ENCODE results near the gene TFIP11.

Gene TFIP11

GRCh38 chr22:26499188-26499703 lies 13.0 kb downstream of the TFIP11 start:
- Histone ChIP-seq H3K36me3 (ENCODE audit: control insufficient read depth, low read depth, low read length) (peaks cover 79% of the 10 kb centered on the region), H3K9me3 (ENCODE audit: control insufficient read depth, low read depth, low read length) (no peaks in the 10 kb centered on the region), H3K4me1 (ENCODE audit: control insufficient read depth, low read depth, low read length) (peaks cover 5% of the 10 kb centered on the region), H3K27me3 (ENCODE audit: control insufficient read depth, insufficient read depth, low read length) (no peaks in the 10 kb centered on the region), H3K4me3 (ENCODE audit: low read length) (no peak overlapping the region), H3K27ac (ENCODE audit: low read length) (no peak overlapping the region), H3K9ac (ENCODE audit: low read length) (no peak overlapping the region)

- H3K4me3 ChIP-seq (ENCODE audit: low read length), result no peak overlapping the region
- H3K9me3 ChIP-seq (ENCODE audit: control insufficient read depth, low read depth, low read length), result no peaks in the 10 kb centered on the region
- H3K36me3 ChIP-seq (ENCODE audit: control insufficient read depth, low read depth, low read length), result peaks cover 81% of the 10 kb centered on the region
- H3K9ac ChIP-seq (ENCODE audit: low read length), result no peak overlapping the region
- H3K27ac ChIP-seq (ENCODE audit: low read length), result no peak overlapping the region
- no peaks in the 10 kb centered on the region for H3K27me3 ChIP-seq (ENCODE audit: control insufficient read depth, insufficient read depth, low read length)
- no peaks in the 10 kb centered on the region for H3K4me1 ChIP-seq (ENCODE audit: control insufficient read depth, low read depth, low read length)
These were observed 15.8 kb downstream of the TFIP11 start for GRCh38 chr22:26496456-26496855.

DNA sequence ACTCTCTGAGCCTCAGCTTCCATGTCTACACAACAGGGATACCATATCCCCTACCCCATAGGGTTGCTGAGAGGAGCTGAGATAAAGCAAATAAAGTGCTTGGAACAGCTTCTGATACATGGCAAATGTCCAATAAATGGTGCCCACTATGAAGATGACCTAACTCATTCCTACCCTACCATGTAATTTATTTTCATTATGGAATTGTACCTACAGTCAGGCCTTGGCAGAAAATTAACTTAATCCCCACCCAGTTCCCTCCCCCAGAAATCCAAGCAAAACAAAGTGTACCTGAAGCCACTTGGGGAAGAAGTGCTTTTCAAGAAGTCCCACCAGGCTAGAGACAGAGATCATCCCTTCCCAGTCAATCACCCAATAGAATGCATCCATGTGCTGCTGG lies 17.8 kb downstream of the TFIP11 start:
- Histone ChIP-seq H3K4me1 (ENCODE audit: control insufficient read depth, low read depth, low read length) (no peaks in the 10 kb centered on the region), H3K36me3 (ENCODE audit: control insufficient read depth, low read depth, low read length) (peaks cover 81% of the 10 kb centered on the region), H3K4me3 (ENCODE audit: low read length) (no peak overlapping the region), H3K27ac (ENCODE audit: low read length) (no peak overlapping the region), H3K9me3 (ENCODE audit: control insufficient read depth, low read depth, low read length) (no peaks in the 10 kb centered on the region), H3K9ac (ENCODE audit: low read length) (no peak overlapping the region), H3K27me3 (ENCODE audit: control insufficient read depth, insufficient read depth, low read length) (no peaks in the 10 kb centered on the region)

- H3K4me1 ChIP-seq (ENCODE audit: control insufficient read depth, low read depth, low read length), result no peaks in the 10 kb centered on the region
- H3K9ac ChIP-seq (ENCODE audit: low read length), result no peak overlapping the region
These were observed 20.1 kb downstream of the TFIP11 start for GRCh38 chr22:26492220-26492619.

DNA sequence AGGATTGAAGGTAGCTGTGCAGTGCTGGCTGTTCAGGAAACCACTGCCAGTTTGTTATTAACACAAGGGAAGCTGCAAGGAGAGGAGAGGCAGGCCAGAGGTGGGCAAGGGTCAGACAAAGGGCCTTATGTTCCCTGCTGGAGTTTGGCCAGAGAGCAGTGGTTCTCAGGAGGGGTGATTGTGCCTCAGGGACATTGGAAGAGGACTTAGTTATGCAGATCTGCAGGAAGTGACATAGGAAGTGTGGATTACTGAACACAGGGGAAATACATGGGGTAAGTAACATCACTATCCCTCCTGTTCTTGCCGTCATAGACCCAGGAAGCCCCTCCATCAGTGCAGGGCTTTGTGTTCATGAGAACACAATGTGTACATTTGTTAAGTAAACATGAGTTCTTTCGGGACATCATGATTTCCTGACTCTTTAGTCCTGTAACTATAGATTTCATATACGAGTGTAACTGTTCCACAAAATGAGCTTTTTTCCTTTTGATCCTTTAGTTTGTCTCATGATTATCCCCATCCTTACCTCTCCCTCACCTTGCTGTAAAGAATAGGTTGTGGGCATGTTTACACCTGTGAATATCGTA lies 22.7 kb downstream of the TFIP11 start:
- H3K36me3 ChIP-seq (ENCODE audit: control insufficient read depth, low read depth, low read length), result peaks cover 69% of the 10 kb centered on the region
- no peak overlapping the region for H3K27ac ChIP-seq (ENCODE audit: low read length)
- no peaks in the 10 kb centered on the region for H3K9me3 ChIP-seq (ENCODE audit: control insufficient read depth, low read depth, low read length)
- H3K4me1 ChIP-seq (ENCODE audit: control insufficient read depth, low read depth, low read length), result peaks cover under 1% of the 10 kb centered on the region
- no peak overlapping the region for H3K4me3 ChIP-seq (ENCODE audit: low read length)
- no peak overlapping the region for H3K9ac ChIP-seq (ENCODE audit: low read length)
- no peaks in the 10 kb centered on the region for H3K27me3 ChIP-seq (ENCODE audit: control insufficient read depth, insufficient read depth, low read length)

More at GRCh38 chr22:26492220-26492619, 20.1 kb downstream of the TFIP11 start:
- no peaks in the 10 kb centered on the region for H3K27me3 ChIP-seq (ENCODE audit: control insufficient read depth, insufficient read depth, low read length)
- no peak overlapping the region for H3K27ac ChIP-seq (ENCODE audit: low read length)
- no peak overlapping the region for H3K4me3 ChIP-seq (ENCODE audit: low read length)
- H3K9me3 ChIP-seq (ENCODE audit: control insufficient read depth, low read depth, low read length), result no peaks in the 10 kb centered on the region
- H3K36me3 ChIP-seq (ENCODE audit: control insufficient read depth, low read depth, low read length), result peaks cover 88% of the 10 kb centered on the region

- no peaks in the 10 kb centered on the region for H3K9me3 ChIP-seq (ENCODE audit: control insufficient read depth, low read depth, low read length)
- H3K27ac ChIP-seq (ENCODE audit: low read length), result no peak overlapping the region
- H3K27me3 ChIP-seq (ENCODE audit: control insufficient read depth, insufficient read depth, low read length), result no peaks in the 10 kb centered on the region
- H3K9ac ChIP-seq (ENCODE audit: low read length), result no peak overlapping the region
- H3K4me1 ChIP-seq (ENCODE audit: control insufficient read depth, low read depth, low read length), result peaks cover 5% of the 10 kb centered on the region
- H3K36me3 ChIP-seq (ENCODE audit: control insufficient read depth, low read depth, low read length), result peaks cover 54% of the 10 kb centered on the region
- H3K4me3 ChIP-seq (ENCODE audit: low read length), result no peak overlapping the region
These were observed 24.3 kb downstream of the TFIP11 start for GRCh38 chr22:26487996-26488395.

GRCh38 chr22:26486394-26486793 lies 25.9 kb downstream of the TFIP11 start:
- Histone ChIP-seq H3K36me3 (ENCODE audit: control insufficient read depth, low read depth, low read length) (peaks cover 38% of the 10 kb centered on the region), H3K27ac (ENCODE audit: low read length) (no peak overlapping the region), H3K9ac (ENCODE audit: low read length) (no peak overlapping the region)

GRCh38 chr22:26485806-26486390 lies 26.4 kb downstream of the TFIP11 start:
- Histone ChIP-seq H3K4me3 (ENCODE audit: low read length) (no peak overlapping the region), H3K36me3 (ENCODE audit: control insufficient read depth, low read depth, low read length) (peaks cover 33% of the 10 kb centered on the region), H3K4me1 (ENCODE audit: control insufficient read depth, low read depth, low read length) (peaks cover 16% of the 10 kb centered on the region), H3K9ac (ENCODE audit: low read length) (no peak overlapping the region), H3K27ac (ENCODE audit: low read length) (no peak overlapping the region), H3K27me3 (ENCODE audit: control insufficient read depth, insufficient read depth, low read length) (no peaks in the 10 kb centered on the region), H3K9me3 (ENCODE audit: control insufficient read depth, low read depth, low read length) (no peaks in the 10 kb centered on the region)

More at GRCh38 chr22:26486394-26486793, 25.9 kb downstream of the TFIP11 start:
- Histone ChIP-seq H3K4me3 (ENCODE audit: low read length) (no peak overlapping the region), H3K9me3 (ENCODE audit: control insufficient read depth, low read depth, low read length) (no peaks in the 10 kb centered on the region), H3K27me3 (ENCODE audit: control insufficient read depth, insufficient read depth, low read length) (no peaks in the 10 kb centered on the region), H3K4me1 (ENCODE audit: control insufficient read depth, low read depth, low read length) (peaks cover 13% of the 10 kb centered on the region)

- Histone ChIP-seq H3K4me3 (ENCODE audit: low read length) (peak overlapping the region; percentile 16), H3K27me3 (ENCODE audit: control insufficient read depth, insufficient read depth, low read length) (no peaks in the 10 kb centered on the region), H3K9ac (ENCODE audit: low read length) (no peak overlapping the region), H3K9me3 (ENCODE audit: control insufficient read depth, low read depth, low read length) (no peaks in the 10 kb centered on the region), H3K4me1 (ENCODE audit: control insufficient read depth, low read depth, low read length) (peaks cover 16% of the 10 kb centered on the region), H3K36me3 (ENCODE audit: control insufficient read depth, low read depth, low read length) (peaks cover 27% of the 10 kb centered on the region), H3K27ac (ENCODE audit: low read length) (no peak overlapping the region)
These were observed 27.3 kb downstream of the TFIP11 start for GRCh38 chr22:26485013-26485412.

GRCh38 chr22:26484360-26484706 lies 27.9 kb downstream of the TFIP11 start:
- peak overlapping the region; percentile 60 for H3K27ac ChIP-seq (ENCODE audit: low read length)
- H3K9ac ChIP-seq (ENCODE audit: low read length), result peak overlapping the region; percentile 94
- H3K4me1 ChIP-seq (ENCODE audit: control insufficient read depth, low read depth, low read length), result peaks cover 16% of the 10 kb centered on the region
- H3K36me3 ChIP-seq (ENCODE audit: control insufficient read depth, low read depth, low read length), result peaks cover 20% of the 10 kb centered on the region
- H3K4me3 ChIP-seq (ENCODE audit: low read length), result peak overlapping the region; percentile 98
- H3K27me3 ChIP-seq (ENCODE audit: control insufficient read depth, insufficient read depth, low read length), result no peaks in the 10 kb centered on the region
- H3K9me3 ChIP-seq (ENCODE audit: control insufficient read depth, low read depth, low read length), result no peaks in the 10 kb centered on the region

DNA sequence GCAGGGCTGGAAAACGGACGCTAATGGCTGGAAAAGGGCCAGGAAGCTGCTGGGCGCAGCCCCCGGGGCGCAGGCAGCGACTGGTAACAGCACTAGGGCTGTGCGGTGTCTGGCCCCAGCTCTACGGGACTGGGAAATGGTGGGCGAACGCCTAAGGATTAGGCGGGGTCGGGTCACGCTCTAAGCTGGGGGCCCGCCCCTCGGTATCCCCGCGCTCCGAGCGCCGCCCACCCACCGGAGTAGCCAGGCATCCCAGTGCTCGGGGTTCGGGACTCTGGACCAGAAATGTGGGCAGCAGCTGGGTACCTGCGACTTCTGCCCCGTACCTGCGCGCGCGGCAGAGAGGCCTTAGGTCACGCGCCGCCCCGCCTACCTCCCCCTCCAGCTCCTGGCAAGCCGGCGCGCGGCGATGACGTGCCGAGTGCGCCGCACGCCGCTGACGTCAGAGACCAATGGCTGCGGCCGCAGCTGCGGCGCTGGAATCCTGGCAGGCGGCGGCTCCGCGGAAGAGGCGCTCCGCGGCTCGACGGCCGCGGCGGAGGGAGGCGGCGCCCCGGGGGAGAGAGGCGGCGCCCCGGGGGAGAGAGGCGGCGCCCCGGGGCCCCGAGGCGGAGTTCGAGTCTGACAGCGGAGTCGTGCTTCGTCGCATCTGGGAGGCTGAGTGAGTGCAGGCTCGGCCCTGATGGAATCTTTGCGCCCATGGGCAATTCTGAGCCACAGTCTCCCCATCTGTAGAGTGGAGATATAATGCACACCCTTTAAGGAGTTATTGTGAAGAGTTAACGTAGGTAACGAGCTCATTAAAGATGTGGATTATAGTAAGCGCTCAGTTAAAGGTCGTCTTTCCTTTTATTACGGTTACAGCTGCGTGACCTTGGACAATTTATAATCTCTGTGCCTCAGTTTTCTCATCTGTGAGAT lies 28.6 kb downstream of the TFIP11 start, which contains the start of the genes HPS4 and SRRD:
HPS4 (minus strand) TSS at position 345 of the 921 bp plus-strand sequence. CDS start 2,021 bp downstream, outside the sequence.
SRRD (plus strand) TSS at position 439 of the 921 bp plus-strand sequence; CDS start at position 453, 14 bp downstream.
- Histone ChIP-seq H3K4me1 (ENCODE audit: control insufficient read depth, low read depth, low read length) (peaks cover 16% of the 10 kb centered on the region), H3K4me3 (ENCODE audit: low read length) (peak within 1 kb of the TSS; percentile 98), H3K9me3 (ENCODE audit: control insufficient read depth, low read depth, low read length) (no peaks in the 10 kb centered on the region), H3K9ac (ENCODE audit: low read length) (peak within 1 kb of the TSS; percentile 94), H3K27me3 (ENCODE audit: control insufficient read depth, insufficient read depth, low read length) (no peaks in the 10 kb centered on the region), H3K27ac (ENCODE audit: low read length) (peak within 1 kb of the TSS; percentile 91), H3K36me3 (ENCODE audit: control insufficient read depth, low read depth, low read length) (peaks cover 14% of the 10 kb centered on the region)
